Embryonic facial prominence (tissue), 1 donor: ENCODE results near the gene TBC1D21.
"Not testable (repeated sequence)": the region's sequence is repeated elsewhere in the genome, so short reads cannot be mapped to it uniquely, and the experiment has no call there.

Experiments used
- DNase-seq: peaks from one replicate; pipeline ENCODE4 v3.0.0-alpha.2; 2016; ENCODE audit errors: extremely low spot score

Gene TBC1D21

DNA sequence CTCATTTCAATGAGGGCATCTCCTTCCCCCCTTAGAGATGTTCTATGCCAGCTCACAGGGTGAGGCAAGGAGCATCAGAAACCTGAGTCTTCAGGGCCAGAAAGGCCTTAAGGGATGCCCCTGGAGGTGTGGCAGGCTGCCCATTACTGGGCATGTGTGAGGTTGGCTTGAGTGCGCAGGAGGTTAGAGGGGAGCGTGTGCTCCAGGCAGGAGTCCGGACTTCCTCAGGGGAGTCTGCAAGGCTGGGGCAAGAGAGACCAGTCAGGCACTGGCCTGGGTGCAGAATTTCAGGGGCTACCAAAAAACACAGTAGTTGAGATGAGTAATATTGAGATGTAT is 54.8 kb downstream of the TBC1D21 start:
- DNase-seq, result no peak

DNA sequence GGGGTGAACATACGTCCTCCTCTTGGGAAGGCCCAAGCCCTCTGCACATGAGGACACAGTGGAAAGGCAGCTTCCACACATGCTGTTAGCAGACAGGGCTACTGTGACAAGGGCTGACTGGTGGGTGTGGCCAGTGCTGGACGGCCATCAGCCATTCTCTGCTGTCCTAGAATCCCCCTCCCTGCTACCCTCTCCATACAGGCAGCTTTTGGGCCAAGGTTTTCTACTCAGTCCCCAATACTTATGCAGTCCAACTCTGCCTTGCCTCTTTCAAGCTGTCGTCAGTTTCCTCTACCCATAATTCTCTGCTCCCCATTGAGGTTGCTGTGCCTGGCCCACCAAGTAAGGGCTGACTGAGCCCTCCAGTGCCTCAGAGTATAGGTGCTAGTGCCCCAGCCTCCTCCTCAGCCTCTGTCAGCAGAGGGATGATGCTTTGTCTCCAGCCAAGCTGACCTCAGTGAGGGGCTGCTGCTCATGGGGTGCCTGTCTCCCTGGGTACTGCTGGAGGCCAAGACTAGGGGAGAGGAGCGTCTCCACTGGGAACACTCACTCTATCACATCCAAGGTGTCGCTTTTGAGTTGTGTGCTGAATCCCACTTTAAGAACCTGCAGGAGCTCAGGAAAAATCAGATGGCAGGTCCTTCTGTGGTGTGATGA is 55.7 kb downstream of the TBC1D21 start:
- DNase-seq, result no peak

DNA sequence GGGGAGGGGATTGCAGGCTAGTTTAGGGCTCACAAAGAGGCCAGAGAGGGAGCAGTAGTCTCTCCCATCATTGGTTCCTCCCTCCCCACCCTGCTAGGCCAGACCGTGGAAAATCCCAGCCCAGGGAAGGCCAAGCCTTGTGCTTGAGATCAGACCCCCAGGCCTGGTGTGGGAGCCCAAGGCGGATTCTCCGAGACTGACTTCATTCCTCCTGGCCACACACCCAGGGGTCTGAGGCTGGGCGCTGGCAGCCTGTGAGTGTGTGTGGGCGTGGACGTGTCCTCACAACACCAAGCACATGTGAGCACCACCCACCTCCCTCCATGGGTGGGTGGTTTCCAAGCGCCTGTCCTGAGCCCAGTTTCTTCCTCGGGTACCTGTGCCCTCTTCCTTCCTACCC is 57.0 kb downstream of the TBC1D21 start:
- no peak for DNase-seq

DNA sequence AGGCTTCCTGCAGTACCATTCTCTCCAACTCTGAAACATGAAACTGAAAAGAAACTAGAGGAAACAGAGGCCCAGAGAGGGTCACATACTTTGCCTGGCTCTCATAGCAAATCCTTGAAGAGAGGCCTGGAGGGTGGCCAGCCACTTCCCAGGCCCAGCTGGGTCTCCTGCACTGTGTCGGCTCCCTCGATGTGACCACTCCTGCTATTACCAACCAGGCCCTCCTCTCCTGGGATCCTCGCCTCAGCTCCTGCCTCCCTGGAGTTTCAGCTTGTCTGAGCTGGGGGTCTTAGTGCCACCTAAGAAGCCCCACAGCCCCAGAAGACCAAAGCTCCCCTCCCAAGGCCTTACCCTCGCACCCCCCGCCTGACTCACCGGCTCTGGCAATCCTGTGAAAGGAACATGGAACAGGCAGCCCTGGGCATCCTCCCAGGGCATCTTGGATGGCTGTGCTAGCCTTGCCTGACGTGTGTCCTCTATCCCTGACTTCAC is 57.5 kb downstream of the TBC1D21 start:
- no peak for DNase-seq

DNA sequence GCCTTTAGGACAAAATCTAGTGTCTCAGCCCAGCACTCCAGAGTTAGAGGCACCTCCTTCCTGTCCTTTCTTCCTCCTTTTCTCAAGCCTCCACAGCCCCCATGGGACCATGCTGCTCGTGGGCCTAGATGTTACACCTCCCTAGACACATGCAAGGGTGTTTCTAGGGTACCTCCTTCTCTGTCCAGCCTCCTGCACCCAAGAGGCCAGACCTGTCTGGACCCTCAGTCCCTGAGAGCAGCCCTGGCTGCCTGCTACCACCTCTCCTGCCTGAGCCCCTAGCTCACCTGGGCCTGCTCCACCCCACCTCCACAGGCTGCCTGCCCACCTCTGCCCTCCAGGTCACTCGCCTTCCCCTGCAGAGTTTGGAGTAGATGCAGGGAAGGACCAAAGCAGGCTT is 58.1 kb downstream of the TBC1D21 start:
- DNase-seq, result no peak

DNA sequence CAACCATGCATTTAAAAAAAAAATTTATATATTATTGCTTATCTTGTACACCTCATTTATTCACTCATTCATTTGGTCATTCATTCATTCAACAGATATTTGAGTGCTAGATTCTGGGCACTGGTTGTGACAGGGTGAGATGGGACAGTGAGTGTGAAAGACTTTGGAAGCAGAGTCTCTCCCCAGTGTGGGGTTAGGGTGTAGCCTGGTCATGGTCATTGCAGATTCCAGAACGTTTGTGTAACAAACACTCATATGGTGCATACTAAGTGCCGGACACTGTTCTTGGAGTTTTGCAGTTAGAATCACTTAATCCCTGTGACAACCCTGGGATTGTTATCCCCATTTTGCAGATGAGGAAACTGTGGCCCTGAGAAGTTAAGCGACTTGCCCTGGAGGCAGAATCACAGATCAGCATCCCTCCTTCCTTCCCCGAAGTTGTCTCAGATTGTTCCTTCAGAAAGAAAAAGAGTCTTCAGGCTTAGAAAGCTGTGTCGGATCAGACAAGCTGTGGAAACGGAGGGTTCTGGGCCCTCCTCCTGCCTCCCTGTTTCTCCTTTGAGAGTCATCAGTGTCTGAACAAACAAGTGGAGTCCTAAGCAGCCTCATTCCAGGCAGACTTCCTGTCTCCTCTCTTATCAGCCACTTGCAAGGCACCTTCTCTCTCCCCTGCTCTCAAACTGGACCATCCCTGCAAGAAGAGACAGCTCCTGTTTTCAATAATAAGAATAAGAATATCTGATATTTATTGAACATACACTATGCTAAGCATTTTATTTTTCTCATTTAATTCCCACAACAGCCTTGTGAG is 59.2 kb downstream of the TBC1D21 start:
- no peak for DNase-seq

DNA sequence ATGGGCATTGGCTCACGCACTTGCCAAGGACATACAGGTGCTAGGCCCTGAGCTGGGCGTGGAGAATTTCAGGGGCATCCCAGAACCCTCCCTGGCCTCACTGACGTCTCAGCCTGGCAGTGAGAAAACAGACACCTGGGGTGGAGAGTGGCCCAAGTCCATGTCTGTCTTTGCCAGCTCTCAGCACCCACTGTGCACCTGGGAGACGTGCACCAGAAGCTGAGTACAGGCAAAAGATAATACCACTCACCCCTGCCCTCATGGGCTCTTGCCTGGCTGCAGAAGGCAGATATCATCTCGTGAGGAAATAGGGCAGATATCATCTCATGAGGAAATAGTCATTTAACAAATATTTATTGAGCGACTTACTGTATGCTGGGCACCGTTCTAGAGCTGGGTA is 60.9 kb downstream of the TBC1D21 start:
- DNase-seq, result no peak

DNA sequence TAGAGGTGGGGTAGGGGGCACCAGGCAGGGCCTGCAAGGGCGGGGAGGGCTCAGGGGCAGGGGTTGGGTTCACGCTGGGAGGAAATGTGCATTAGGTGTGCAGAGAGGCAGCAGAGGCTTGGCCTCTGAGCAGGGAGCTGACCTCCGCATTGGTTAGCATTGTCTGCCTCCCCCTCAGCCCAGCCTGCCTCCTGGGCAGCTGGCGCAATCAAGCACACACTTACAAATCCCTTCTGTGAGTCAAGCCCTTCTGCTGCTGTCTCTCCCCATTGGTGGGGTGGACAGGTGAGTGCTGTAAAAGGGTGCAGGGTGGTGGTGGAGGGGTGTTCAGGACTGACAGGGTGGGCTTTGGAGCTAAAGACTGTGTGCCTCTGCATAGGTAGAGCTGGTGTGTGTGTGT is 62.2 kb downstream of the TBC1D21 start:
- DNase-seq, result no peak

DNA sequence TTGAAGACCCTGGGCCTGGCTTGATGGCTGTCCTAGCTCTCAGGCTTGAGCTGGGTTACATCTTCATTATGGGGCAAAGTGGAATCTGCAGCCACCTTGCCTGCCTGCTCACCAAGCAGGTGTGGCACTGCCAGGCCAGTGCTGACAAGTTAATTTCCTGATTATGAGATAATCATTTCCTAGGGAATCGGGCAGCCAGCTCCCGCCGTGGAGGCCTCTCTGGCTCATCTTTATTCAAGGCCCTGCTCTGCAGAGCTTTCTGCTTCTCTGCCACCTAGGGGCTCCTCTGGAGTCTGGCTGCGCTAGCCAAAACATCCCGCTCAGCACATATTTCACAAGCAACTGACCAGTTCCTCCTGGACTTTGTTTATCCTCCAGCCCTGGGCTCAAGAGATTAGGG is 62.8 kb downstream of the TBC1D21 start:
- DNase-seq, result no peak

DNA sequence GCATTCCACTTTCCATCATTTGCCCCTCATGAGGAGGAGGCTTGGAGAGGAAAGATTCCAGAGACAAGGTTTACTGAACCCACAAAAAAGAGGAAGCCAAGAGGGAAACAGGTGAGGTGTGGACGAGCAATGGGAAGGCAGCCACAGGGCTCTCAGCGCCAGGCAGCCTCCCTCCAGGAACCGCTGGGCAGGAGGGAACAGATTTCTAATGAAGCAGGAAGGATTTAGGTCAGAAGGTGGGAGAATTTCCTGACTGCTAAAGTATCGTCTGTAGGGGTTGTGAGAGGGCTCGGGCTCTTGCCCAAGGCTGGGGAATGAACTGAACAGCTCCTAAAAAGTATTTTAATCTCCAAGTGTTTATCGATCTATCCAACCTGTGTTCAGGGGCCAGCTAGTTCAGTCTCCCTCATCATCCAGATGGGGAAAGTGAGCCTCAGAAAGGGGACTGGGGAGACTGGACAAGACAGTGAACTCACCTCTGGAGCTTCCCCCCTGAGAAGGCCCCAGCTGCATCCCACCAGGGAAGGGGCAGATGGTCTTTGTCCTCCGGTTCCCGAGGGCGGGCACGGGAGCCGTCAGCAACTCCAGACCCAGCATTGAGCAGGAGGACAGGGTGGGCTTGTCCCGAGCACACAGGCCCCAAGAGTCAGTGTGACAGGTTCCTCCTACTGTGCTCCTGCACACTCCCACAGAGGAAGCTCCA is 63.4 kb downstream of the TBC1D21 start:
- DNase-seq, result no peak

DNA sequence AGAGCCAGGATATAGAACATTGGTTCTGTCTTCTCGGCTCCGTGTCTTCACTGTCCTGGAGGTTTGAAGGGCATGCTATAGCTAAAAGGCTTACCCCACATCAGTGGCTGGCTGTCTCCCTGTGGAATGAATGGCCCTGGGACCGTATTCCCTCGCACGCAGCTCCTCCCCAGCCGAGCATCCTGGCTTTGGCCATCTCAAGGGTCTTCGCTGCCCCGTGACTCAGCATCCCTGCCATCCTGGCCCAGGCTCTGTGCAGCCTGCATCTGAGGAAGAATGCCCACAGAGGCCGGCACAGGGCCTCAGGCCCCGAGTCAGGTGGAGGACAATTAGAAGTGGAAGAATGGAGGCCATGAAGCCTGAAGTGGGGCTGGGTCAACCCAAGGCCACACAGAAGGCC is 63.9 kb downstream of the TBC1D21 start:
- DNase-seq, result no peak

DNA sequence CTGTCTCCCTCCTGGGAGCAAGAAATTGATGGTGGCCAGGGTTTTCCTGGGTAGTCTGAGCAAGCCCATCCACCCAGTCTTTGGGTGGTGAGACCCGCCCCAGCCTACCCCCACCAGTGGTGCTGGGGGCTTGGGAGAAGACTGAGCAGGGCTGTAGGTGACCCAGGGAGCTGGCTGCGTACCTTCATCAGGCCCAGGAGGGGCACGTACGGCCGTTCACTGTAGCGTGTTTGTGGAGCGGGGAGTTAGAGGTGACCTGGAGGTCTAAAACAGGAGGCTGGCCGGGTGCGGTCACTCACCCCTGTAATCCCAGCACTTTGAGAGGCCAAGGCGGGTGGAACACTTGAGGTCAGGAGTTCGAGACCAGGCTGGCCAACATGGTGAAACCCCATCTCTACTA is 64.4 kb downstream of the TBC1D21 start:
- no peak for DNase-seq

DNA sequence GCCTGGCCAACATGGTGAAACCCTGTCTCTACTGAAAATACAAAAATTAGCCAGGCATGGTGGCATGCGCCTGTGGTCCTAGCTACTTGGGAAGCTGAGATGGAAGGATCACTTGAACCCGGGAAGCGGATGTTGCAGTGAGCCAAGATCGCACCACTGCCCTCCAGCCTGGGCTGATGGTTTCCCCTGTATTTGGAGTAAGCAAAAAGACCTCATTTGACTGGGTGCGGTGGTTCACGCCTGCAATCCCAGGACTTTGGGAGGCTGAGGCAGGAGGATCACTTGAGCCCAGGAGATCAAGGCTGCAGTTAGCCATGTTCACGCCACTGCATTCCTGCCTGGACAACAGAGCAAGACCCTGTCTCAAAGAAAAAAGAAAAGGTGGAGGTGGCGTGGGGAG is 65.2 kb downstream of the TBC1D21 start:
- DNase-seq, result not testable (repeated sequence)
